ENCODE results near the gene ANK3. TPM values are rescaled to one million over a fixed set of nuclear protein-coding genes. Genes with fewer than 3 reads are reported as not detected.
A peak's percentile ranks its signal among the peaks of the same experiment; 100 is the strongest.

ANK3 gene
- total and polyA plus RNA-seq, 2 experiments from 2014 or later, result 46.5 to 85.2 TPM

DNA sequence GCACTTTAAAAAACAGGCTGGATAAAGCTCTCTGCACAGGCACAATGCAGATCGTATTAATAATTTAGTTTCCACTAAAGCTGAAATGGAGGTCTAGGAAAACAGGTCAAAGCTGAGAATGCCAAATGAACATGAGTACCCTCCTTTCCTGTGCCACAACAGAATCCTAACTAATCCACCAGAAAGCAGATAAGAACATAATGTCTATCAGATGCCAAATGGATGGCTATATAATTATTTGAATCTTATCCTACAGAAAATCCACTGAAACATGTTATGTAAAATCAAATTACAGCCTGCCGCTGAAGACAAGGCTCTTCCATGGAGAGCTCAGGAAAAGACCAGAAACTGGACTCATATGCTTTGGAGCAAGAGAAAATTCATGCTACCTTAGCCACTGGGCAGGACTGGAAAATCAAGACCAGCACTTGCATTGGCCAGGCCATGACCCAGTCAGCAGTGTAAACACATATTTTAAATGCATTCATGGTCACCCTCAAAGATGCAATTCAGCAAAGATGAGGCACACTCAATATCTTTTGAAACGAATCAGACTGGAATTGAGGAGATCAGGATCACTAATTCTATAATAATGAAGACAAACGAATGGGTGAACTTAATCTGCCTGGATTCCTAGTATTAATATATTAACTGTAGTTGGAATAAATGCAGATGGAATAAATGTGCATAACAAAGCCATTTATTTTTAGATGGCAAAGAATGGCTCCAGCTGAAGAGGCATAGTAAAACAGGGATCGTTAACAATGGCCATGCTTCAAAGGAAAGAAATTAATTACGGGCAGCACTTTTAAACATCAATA lies 13.2 kb downstream of the ANK3 start (continued):
- TF ChIP-seq, protein P1, sequence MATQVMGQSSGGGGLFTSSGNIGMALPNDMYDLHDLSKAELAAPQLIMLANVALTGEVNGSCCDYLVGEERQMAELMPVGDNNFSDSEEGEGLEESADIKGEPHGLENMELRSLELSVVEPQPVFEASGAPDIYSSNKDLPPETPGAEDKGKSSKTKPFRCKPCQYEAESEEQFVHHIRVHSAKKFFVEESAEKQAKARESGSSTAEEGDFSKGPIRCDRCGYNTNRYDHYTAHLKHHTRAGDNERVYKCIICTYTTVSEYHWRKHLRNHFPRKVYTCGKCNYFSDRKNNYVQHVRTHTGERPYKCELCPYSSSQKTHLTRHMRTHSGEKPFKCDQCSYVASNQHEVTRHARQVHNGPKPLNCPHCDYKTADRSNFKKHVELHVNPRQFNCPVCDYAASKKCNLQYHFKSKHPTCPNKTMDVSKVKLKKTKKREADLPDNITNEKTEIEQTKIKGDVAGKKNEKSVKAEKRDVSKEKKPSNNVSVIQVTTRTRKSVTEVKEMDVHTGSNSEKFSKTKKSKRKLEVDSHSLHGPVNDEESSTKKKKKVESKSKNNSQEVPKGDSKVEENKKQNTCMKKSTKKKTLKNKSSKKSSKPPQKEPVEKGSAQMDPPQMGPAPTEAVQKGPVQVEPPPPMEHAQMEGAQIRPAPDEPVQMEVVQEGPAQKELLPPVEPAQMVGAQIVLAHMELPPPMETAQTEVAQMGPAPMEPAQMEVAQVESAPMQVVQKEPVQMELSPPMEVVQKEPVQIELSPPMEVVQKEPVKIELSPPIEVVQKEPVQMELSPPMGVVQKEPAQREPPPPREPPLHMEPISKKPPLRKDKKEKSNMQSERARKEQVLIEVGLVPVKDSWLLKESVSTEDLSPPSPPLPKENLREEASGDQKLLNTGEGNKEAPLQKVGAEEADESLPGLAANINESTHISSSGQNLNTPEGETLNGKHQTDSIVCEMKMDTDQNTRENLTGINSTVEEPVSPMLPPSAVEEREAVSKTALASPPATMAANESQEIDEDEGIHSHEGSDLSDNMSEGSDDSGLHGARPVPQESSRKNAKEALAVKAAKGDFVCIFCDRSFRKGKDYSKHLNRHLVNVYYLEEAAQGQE (IDR thresholded peaks at IDR 0.05; ENCODE audit: unreplicated experiment), result no peak

DNA sequence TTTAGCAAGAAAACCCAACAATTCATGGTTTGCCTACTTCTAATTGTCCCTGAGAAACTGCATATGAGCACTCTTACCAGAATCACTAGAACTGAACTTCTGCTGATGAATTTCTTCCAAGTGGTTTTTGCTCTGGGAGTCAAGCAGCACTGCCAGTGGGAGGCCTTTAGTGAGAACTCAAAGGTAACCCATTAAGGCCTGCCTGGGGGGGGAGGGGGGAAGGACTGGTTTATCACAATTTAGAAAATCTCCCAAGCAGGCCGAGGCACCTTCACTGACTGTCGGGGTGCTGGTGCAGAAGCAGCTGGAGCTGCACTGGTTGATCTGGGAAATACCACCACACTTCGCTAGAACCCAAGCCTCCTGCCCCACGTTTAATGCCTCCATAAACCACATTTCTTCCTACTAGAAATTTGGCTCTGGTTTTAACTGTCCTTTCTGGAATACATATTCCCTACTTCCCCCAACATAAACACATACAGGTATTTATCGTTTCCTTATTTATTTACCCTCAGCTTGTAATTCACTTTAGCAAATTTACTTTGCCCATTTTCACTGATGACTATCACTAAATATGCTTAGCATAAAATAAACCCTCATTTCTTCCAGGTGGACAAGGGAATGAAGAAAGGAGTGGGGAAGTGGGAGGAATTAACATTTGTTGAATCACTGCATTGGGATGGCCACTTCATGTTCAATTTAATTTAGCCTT lies 14.2 kb downstream of the ANK3 start:
- H3K27ac ChIP-seq (ENCODE audit: low read depth), result no peak overlapping the region
- no peaks in the 10 kb centered on the region for H3K27me3 ChIP-seq (ENCODE audit: insufficient read depth)
- Mint-ChIP-seq H3K4me3 (no peak overlapping the region), H3K27me3 (ENCODE audit: insufficient read depth, low read depth, poor library complexity) (no peaks in the 10 kb centered on the region), H3K36me3 (ENCODE audit: low read depth) (no peaks in the 10 kb centered on the region), H3K27ac (0 out of 2 replicates have a peak overlapping the region, but pooled peaks have one; percentile 38), H3K4me1 (peaks cover 25% of the 10 kb centered on the region), H3K9me3 (no peaks in the 10 kb centered on the region)
- H3K79me2 ChIP-seq (replicated peaks; ENCODE audit: insufficient read depth), result no peaks in the 10 kb centered on the region
- no peak overlapping the region for H3K4me2 ChIP-seq
- peaks cover 17% of the 10 kb centered on the region for H3K4me1 ChIP-seq (ENCODE audit: insufficient read depth)
- ATAC-seq, result peak; percentile 71
- H4K20me1 ChIP-seq (replicated peaks; ENCODE audit: insufficient read depth), result no peaks in the 10 kb centered on the region
- H2AFZ ChIP-seq, result no peak overlapping the region
- no peak overlapping the region for H3K4me3 ChIP-seq
- no peaks in the 10 kb centered on the region for H3K36me3 ChIP-seq (ENCODE audit: insufficient read depth)
- DNase-seq (ENCODE audit: low spot score), result peak; percentile 30
- H3F3A ChIP-seq (replicated peaks; ENCODE audit: low read depth), result no peaks in the 10 kb centered on the region
- H3K9me2 ChIP-seq (ENCODE audit: insufficient read depth), result no peaks in the 10 kb centered on the region
- TF ChIP-seq, protein P2, sequence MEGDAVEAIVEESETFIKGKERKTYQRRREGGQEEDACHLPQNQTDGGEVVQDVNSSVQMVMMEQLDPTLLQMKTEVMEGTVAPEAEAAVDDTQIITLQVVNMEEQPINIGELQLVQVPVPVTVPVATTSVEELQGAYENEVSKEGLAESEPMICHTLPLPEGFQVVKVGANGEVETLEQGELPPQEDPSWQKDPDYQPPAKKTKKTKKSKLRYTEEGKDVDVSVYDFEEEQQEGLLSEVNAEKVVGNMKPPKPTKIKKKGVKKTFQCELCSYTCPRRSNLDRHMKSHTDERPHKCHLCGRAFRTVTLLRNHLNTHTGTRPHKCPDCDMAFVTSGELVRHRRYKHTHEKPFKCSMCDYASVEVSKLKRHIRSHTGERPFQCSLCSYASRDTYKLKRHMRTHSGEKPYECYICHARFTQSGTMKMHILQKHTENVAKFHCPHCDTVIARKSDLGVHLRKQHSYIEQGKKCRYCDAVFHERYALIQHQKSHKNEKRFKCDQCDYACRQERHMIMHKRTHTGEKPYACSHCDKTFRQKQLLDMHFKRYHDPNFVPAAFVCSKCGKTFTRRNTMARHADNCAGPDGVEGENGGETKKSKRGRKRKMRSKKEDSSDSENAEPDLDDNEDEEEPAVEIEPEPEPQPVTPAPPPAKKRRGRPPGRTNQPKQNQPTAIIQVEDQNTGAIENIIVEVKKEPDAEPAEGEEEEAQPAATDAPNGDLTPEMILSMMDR (conservative IDR thresholded peaks at IDR 0.05; ENCODE audit: low read depth in 2 of 2), result no peak
- TF ChIP-seq CREB1 (CRISPR knock-in tag; IDR thresholded peaks at IDR 0.05; ENCODE audit: low read depth), result no peak
- TF ChIP-seq STAT1 (IDR thresholded peaks at IDR 0.05; ENCODE audit: unreplicated experiment), result no peak
- TF ChIP-seq, protein P3, sequence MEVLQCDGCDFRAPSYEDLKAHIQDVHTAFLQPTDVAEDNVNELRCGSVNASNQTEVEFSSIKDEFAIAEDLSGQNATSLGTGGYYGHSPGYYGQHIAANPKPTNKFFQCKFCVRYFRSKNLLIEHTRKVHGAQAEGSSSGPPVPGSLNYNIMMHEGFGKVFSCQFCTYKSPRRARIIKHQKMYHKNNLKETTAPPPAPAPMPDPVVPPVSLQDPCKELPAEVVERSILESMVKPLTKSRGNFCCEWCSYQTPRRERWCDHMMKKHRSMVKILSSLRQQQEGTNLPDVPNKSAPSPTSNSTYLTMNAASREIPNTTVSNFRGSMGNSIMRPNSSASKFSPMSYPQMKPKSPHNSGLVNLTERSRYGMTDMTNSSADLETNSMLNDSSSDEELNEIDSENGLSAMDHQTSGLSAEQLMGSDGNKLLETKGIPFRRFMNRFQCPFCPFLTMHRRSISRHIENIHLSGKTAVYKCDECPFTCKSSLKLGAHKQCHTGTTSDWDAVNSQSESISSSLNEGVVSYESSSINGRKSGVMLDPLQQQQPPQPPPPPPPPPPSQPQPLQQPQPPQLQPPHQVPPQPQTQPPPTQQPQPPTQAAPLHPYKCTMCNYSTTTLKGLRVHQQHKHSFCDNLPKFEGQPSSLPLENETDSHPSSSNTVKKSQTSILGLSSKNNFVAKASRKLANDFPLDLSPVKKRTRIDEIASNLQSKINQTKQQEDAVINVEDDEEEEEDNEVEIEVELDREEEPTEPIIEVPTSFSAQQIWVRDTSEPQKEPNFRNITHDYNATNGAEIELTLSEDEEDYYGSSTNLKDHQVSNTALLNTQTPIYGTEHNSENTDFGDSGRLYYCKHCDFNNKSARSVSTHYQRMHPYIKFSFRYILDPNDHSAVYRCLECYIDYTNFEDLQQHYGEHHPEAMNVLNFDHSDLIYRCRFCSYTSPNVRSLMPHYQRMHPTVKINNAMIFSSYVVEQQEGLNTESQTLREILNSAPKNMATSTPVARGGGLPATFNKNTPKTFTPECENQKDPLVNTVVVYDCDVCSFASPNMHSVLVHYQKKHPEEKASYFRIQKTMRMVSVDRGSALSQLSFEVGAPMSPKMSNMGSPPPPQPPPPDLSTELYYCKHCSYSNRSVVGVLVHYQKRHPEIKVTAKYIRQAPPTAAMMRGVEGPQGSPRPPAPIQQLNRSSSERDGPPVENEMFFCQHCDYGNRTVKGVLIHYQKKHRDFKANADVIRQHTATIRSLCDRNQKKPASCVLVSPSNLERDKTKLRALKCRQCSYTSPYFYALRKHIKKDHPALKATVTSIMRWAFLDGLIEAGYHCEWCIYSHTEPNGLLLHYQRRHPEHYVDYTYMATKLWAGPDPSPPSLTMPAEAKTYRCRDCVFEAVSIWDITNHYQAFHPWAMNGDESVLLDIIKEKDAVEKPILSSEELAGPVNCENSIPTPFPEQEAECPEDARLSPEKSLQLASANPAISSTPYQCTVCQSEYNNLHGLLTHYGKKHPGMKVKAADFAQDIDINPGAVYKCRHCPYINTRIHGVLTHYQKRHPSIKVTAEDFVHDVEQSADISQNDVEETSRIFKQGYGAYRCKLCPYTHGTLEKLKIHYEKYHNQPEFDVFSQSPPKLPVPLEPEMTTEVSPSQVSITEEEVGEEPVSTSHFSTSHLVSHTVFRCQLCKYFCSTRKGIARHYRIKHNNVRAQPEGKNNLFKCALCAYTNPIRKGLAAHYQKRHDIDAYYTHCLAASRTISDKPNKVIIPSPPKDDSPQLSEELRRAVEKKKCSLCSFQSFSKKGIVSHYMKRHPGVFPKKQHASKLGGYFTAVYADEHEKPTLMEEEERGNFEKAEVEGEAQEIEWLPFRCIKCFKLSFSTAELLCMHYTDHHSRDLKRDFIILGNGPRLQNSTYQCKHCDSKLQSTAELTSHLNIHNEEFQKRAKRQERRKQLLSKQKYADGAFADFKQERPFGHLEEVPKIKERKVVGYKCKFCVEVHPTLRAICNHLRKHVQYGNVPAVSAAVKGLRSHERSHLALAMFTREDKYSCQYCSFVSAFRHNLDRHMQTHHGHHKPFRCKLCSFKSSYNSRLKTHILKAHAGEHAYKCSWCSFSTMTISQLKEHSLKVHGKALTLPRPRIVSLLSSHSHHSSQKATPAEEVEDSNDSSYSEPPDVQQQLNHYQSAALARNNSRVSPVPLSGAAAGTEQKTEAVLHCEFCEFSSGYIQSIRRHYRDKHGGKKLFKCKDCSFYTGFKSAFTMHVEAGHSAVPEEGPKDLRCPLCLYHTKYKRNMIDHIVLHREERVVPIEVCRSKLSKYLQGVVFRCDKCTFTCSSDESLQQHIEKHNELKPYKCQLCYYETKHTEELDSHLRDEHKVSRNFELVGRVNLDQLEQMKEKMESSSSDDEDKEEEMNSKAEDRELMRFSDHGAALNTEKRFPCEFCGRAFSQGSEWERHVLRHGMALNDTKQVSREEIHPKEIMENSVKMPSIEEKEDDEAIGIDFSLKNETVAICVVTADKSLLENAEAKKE (CRISPR knock-in tag; IDR thresholded peaks at IDR 0.05), result no peak
- no peak for TF ChIP-seq JUNB (IDR thresholded peaks at IDR 0.05; ENCODE audit: unreplicated experiment)
- no peak for TF ChIP-seq ZNF331 (CRISPR knock-in tag; IDR thresholded peaks at IDR 0.05; ENCODE audit: low read depth)
- TF ChIP-seq EZH2 (IDR thresholded peaks at IDR 0.05; ENCODE audit: low read depth, unreplicated experiment), result no peak
- no peak for TF ChIP-seq ZNF114 (CRISPR knock-in tag; IDR thresholded peaks at IDR 0.05)

All from GM23338 (cell line).